Liver (tissue), 9 donors: Measurements from ENCODE around the gene TGIF2. TPM values are rescaled to one million over a fixed set of nuclear protein-coding genes. Genes with fewer than 3 reads are reported as not detected.

Experiments used
- DNase-seq: peaks from one replicate; pipeline ENCODE4 v3.0.0-alpha.2; 2017; ENCODE audit warnings: low spot score
- H3K27ac ChIP-seq, 2 donors: one replicate each; pipeline ENCODE4 v1.7.0; 2013; ENCODE audit warnings: inconsistent platforms in 2 of 2, low read length in 2 of 2, control low read depth in 1 of 2, low read depth in 1 of 2, mild to moderate bottlenecking in 1 of 2
- H3K27me3 ChIP-seq, 4 donors: one replicate each; pipeline versions ENCODE4 v1.6.1 to v1.7.0; 2013; ENCODE audit warnings: low read length in 3 of 4, inconsistent platforms in 1 of 4, mild to moderate bottlenecking in 1 of 4, moderate library complexity in 1 of 4; ENCODE audit not compliant: control insufficient read depth in 4 of 4, insufficient read depth in 4 of 4
- H3K36me3 ChIP-seq, 4 donors: one replicate each; pipeline versions ENCODE4 v1.6.1 to v1.7.0; 2013; ENCODE audit warnings: low read length in 3 of 4, mild to moderate bottlenecking in 3 of 4, low read depth in 1 of 4, moderate library complexity in 1 of 4; ENCODE audit not compliant: control insufficient read depth in 4 of 4, insufficient read depth in 3 of 4
- H3K4me1 ChIP-seq, 4 donors: one replicate each; pipeline versions ENCODE4 v1.6.1 to v1.7.0; 2013; ENCODE audit warnings: low read length in 3 of 4, mild to moderate bottlenecking in 3 of 4, moderate library complexity in 1 of 4; ENCODE audit not compliant: control insufficient read depth in 4 of 4, insufficient read depth in 4 of 4
- H3K4me3 ChIP-seq, 3 donors: one replicate each; pipeline versions ENCODE4 v1.6.1 to v1.7.0; 2013; ENCODE audit warnings: low read length in 3 of 3, control low read depth in 1 of 3, low read depth in 1 of 3, mild to moderate bottlenecking in 1 of 3
- H3K9ac ChIP-seq, 2 donors: one replicate each; pipeline ENCODE4 v1.7.0; 2013; ENCODE audit warnings: low read length in 2 of 2, mild to moderate bottlenecking in 2 of 2, moderate library complexity in 2 of 2, control low read depth in 1 of 2, low read depth in 1 of 2
- H3K9me3 ChIP-seq, 4 donors: one replicate each; pipeline versions ENCODE4 v1.6.1 to v1.7.0; 2013; ENCODE audit warnings: low read length in 3 of 4; ENCODE audit not compliant: control insufficient read depth in 4 of 4
- CTCF ChIP-seq: fragments of 150-350 bp; IDR thresholded peaks from 2 replicates; pipeline ENCODE4 v1.5.1; 2017; ENCODE audit warnings: improper control_type of control experiment, low read depth, low read length; ENCODE audit not compliant: missing input control
- EGR1 ChIP-seq, 2 donors: IDR thresholded peaks; 2 replicates each; pipeline ENCODE4 v1.6.1; 2016 to 2018; ENCODE audit warnings: antibody characterized with exemption in 2 of 2, low read depth in 2 of 2
- FOXA2 ChIP-seq: IDR thresholded peaks from 2 replicates; pipeline ENCODE4 v1.6.1; 2016; ENCODE audit warnings: antibody characterized with exemption
- GABPA ChIP-seq, 2 donors: IDR thresholded peaks in 1 of 2; conservative IDR thresholded peaks in 1 of 2; 2 replicates each; pipeline ENCODE4 v1.6.1; 2016; ENCODE audit warnings: antibody characterized with exemption in 2 of 2, mild to moderate bottlenecking in 1 of 2, moderate library complexity in 1 of 2
- HNF4A ChIP-seq, 2 donors: conservative IDR thresholded peaks; 2 replicates each; pipeline ENCODE4 v1.6.1; 2016; ENCODE audit warnings: antibody characterized with exemption in 2 of 2, mild to moderate bottlenecking in 2 of 2
- NR2F2 ChIP-seq: IDR thresholded peaks from 2 replicates; pipeline ENCODE4 v1.6.1; 2016; ENCODE audit warnings: antibody characterized with exemption
- RAD21 ChIP-seq, 2 donors: IDR thresholded peaks; 2 replicates each; pipeline ENCODE4 v1.6.1; 2016; ENCODE audit warnings: antibody characterized with exemption in 2 of 2, mild to moderate bottlenecking in 2 of 2
- REST ChIP-seq: IDR thresholded peaks from 2 replicates; pipeline ENCODE4 v1.6.1; 2016; ENCODE audit warnings: antibody characterized with exemption, mild to moderate bottlenecking
- RXRA ChIP-seq, 2 donors: IDR thresholded peaks; 2 replicates each; pipeline ENCODE4 v1.6.1; 2017 to 2018; ENCODE audit warnings: antibody characterized with exemption in 2 of 2, mild to moderate bottlenecking in 1 of 2
- SP1 ChIP-seq: IDR thresholded peaks from 2 replicates; pipeline ENCODE4 v1.6.1; 2018; ENCODE audit warnings: antibody characterized with exemption, mild to moderate bottlenecking
- TAF1 ChIP-seq: conservative IDR thresholded peaks from 2 replicates; pipeline ENCODE4 v1.6.1; 2016; ENCODE audit warnings: antibody characterized with exemption, mild to moderate bottlenecking
- YY1 ChIP-seq: IDR thresholded peaks from 2 replicates; pipeline ENCODE4 v1.6.1; 2016; ENCODE audit warnings: antibody characterized with exemption, mild to moderate bottlenecking
- WGBS: extraction: QIAGEN DNeasy Blood & Tissue Kit; methylation state at CpG from one replicate; pipeline ENCODE4 v1.1.7; 2013; 5-methylcytosine and 5-hydroxymethylcytosine counted together
- polyA plus RNA-seq, 2 donors: library from polyadenylated mRNA; stranded (reverse) in 1 of 2; unstranded in 1 of 2; fragments of 200-250 nt in 1 of 2; fragments of >200 nt in 1 of 2; fragmentation: Nextera tagmentation in 1 of 2; extraction: Ambion mirVana in 1 of 2; gene quantifications; one replicate each; pipeline versions ENCODE4 v1.2.1 to v1.2.3, GENCODE V29; 2013 to 2015
- total RNA-seq, 2 donors: library from RNA; depleted of rRNA; stranded (reverse); fragments of >200 nt; gene quantifications; one replicate each; pipeline ENCODE4 v1.2.3, GENCODE V29; 2014
- TF ChIP-seq, protein P1 (sequence below): IDR thresholded peaks from 2 replicates; pipeline ENCODE4 v1.6.1; 2016; ENCODE audit warnings: antibody characterized with exemption
- donor health status: healthy.
- donor health status: healthy.
- donor health status: healthy.
- donor health status: healthy.
- donor health status: healthy.

The TGIF2 gene
- total and polyA plus RNA-seq, 4 donors = 3.7 to 7.9 (median 4.3) TPM

GRCh38 chr20:36605399-36606157 is 32.2 kb downstream of the TGIF2 start, which contains the start of gene RAB5IF (continued):
- TF ChIP-seq, protein P1, sequence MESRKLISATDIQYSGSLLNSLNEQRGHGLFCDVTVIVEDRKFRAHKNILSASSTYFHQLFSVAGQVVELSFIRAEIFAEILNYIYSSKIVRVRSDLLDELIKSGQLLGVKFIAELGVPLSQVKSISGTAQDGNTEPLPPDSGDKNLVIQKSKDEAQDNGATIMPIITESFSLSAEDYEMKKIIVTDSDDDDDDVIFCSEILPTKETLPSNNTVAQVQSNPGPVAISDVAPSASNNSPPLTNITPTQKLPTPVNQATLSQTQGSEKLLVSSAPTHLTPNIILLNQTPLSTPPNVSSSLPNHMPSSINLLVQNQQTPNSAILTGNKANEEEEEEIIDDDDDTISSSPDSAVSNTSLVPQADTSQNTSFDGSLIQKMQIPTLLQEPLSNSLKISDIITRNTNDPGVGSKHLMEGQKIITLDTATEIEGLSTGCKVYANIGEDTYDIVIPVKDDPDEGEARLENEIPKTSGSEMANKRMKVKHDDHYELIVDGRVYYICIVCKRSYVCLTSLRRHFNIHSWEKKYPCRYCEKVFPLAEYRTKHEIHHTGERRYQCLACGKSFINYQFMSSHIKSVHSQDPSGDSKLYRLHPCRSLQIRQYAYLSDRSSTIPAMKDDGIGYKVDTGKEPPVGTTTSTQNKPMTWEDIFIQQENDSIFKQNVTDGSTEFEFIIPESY = peak; percentile 90

GRCh38 chr20:36606158-36607066 is 33.0 kb downstream of the TGIF2 start:
- H3K27ac ChIP-seq = peak overlapping the region; percentile 87 to 91
- under 1% methylated on average over 31 of the region's 31 CpGs for WGBS
- TF ChIP-seq HNF4A (conservative IDR thresholded peaks at IDR 0.05) (peak; percentile 49 to 56), YY1 (peak; percentile 26), SP1 (peak; percentile 23), FOXA2 (no peak), NR2F2 (no peak), REST (peak; percentile 46), EGR1 (IDR thresholded peaks at IDR 0.05; ENCODE audit: low read depth in 2 of 2) (peak in 1 of 2 donors; percentile 32), RXRA (IDR thresholded peaks at IDR 0.05) (peak; percentile 46 to 61), GABPA (IDR thresholded peaks at IDR 0.05 in 1 of 2, conservative IDR thresholded peaks at IDR 0.05 in 1 of 2) (peak; percentile 32 to 72), TAF1 (no peak), CTCF (no peak), RAD21 (IDR thresholded peaks at IDR 0.05) (peak in 1 of 2 donors; percentile 13)
- H3K36me3 ChIP-seq = peaks cover 10 to 26% (median 17%) of the 10 kb centered on the region in 4 donors
- H3K4me1 ChIP-seq = peaks cover 0 to 24% (median 17%) of the 10 kb centered on the region in 4 donors
- peak overlapping the region; percentile 75 to 86 for H3K9ac ChIP-seq
- DNase-seq = no peak
- H3K4me3 ChIP-seq = peak overlapping the region; percentile 96 to 100 (median 97)
- no peaks in the 10 kb centered on the region for H3K9me3 ChIP-seq
- H3K27me3 ChIP-seq = no peaks in the 10 kb centered on the region
